SK-N-MC (cell line): Measurements from ENCODE around the gene GLI3.
A peak's percentile ranks its signal among the peaks of the same experiment; 100 is the strongest.

Experiments used
- DNase-seq: peaks from one replicate; pipeline ENCODE4 v3.0.0-alpha.2; 2011; ENCODE audit warnings: low read depth, low spot score
- H3K27ac ChIP-seq: fragments of 200-600 bp; sonication (generic); 2 replicates; pipeline ENCODE4 v1.5.1; 2016; ENCODE audit warnings: mixed run types
- H3K36me3 ChIP-seq: fragments of 200-600 bp; sonication (generic); 2 replicates; pipeline ENCODE4 v1.6.1; 2017; ENCODE audit warnings: antibody characterized with exemption, low read length, mixed read lengths; ENCODE audit not compliant: insufficient read depth
- H3K4me3 ChIP-seq: fragments of 200-600 bp; sonication (generic); 2 replicates; pipeline ENCODE4 v1.5.1; 2016
- H3K9ac ChIP-seq: fragments of 200-600 bp; sonication (generic); 2 replicates; pipeline ENCODE4 v1.8.0; 2017; ENCODE audit warnings: mixed run types, mixed read lengths; ENCODE audit not compliant: insufficient read length
- H3K9me3 ChIP-seq: fragments of 200-600 bp; sonication (generic); 2 replicates; pipeline ENCODE4 v1.6.1; 2017; ENCODE audit warnings: low read depth, mild to moderate bottlenecking, antibody characterized with exemption, low read length, moderate library complexity, mixed read lengths
- EZH2 ChIP-seq: fragments of 200-600 bp; sonication (generic); IDR thresholded peaks from one replicate; pipeline ENCODE4 v1.6.1; 2017; ENCODE audit warnings: antibody characterized with exemption
- FOXP2 ChIP-seq: optimal IDR thresholded peaks from 2 replicates; pipeline ENCODE3; 2011; ENCODE audit warnings: mild to moderate bottlenecking, moderate library complexity; ENCODE audit not compliant: insufficient read depth; ENCODE audit errors: extremely low read length, control extremely low read depth
- POLR2AphosphoS5 ChIP-seq: IDR thresholded peaks from 2 replicates; pipeline ENCODE4 v1.6.1; 2012; ENCODE audit warnings: mild to moderate bottlenecking, low read depth, low read length, borderline replicate concordance

GLI3 gene

DNA sequence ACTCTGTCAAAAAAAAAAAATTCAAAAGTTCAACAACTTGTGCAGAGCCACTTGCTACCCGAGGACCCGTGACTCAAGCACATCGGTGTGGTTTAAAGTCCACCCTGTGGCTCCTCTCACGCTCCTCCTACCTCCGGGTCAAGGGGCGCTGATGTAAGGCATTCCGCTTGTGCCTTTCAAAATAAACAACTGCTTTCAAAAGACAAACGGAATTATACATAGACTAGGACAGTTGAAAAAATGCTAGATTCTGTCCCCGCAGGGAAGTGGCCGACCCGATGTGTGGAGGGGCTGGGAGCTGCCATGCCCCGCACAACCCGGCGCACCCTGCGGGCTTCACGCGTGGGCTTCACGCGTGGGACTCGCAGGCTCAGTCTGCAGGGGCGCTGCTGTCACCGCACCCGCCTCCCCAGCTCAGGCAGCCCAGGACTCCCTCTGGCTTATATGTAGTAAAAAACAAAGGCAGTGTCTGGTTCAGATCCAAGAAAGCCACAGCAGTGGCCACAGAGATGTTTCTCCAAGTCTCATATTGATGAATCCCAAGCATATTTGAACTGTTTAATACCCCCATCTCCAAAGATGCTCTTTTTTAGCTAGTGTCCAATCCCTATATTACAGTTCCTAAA is 294.4 kb downstream of the GLI3 start:
- H3K9me3 ChIP-seq: no peaks in the 10 kb centered on the region
- TF ChIP-seq POLR2AphosphoS5: no peak
- TF ChIP-seq EZH2: no peak
- no peak for TF ChIP-seq FOXP2
- H3K4me3 ChIP-seq: peak overlapping the region; percentile 44
- H3K36me3 ChIP-seq: no peaks in the 10 kb centered on the region
- no peak overlapping the region for H3K27ac ChIP-seq
- DNase-seq: no peak
- no peak overlapping the region for H3K9ac ChIP-seq

DNA sequence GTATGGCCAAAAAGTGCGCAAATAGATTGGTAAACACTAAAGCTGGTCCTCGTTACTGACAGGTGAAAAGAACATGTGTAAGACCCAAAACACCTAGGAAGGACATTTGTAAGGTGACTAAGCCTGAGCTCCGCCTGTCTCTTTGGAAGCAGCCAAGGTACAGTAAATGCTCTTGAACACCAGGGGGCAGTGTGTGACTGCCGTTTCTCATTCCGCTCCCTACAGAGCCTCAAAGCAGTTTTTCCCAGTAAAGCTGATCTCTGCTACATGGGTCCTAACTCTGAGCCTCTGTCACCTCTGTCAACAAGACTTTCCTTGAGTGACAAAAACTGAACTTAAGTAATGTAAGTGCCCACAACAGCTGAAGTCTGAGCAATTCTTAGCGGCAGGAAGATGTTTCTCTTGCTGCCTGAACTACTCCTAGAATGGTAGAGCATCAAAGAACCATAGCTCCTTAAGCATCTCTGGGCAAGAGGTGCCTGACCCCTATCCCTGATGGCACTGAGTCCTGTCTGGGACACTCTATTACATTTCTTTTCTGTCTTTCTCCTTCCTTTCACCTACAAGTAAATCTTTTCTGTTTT is 296.2 kb downstream of the GLI3 start:
- TF ChIP-seq FOXP2 (no peak), EZH2 (no peak), POLR2AphosphoS5 (no peak)
- DNase-seq: no peak
- H3K4me3 ChIP-seq: no peak overlapping the region

DNA sequence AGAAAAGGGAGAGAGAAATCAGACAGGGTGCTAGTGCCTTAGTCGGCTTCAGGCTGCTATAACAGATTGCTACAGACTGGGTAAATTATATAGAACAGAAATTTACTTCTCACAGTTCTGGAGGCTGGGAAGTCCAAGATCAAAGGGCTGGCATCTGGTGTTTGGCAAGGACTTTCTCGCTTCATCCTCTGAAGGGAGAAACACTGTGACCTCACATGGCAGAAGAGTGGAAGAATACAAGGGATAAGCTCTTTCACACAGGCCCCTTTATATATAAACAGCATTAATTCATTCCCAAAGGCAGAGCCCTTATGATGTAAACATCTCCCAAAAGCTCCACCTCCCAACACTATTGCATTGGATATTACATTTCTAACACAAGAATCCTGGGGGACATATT is 298.6 kb downstream of the GLI3 start:
- TF ChIP-seq EZH2: no peak
- TF ChIP-seq POLR2AphosphoS5: no peak
- TF ChIP-seq FOXP2: no peak
- Histone ChIP-seq H3K9ac (no peak overlapping the region), H3K9me3 (no peaks in the 10 kb centered on the region), H3K4me3 (no peak overlapping the region), H3K36me3 (no peaks in the 10 kb centered on the region), H3K27ac (no peak overlapping the region)
- DNase-seq: no peak

More for the DNA sequence above, 296.2 kb downstream of the GLI3 start:
- H3K36me3 ChIP-seq: no peaks in the 10 kb centered on the region
- H3K9me3 ChIP-seq: no peaks in the 10 kb centered on the region
- H3K27ac ChIP-seq: no peak overlapping the region
- H3K9ac ChIP-seq: no peak overlapping the region

DNA sequence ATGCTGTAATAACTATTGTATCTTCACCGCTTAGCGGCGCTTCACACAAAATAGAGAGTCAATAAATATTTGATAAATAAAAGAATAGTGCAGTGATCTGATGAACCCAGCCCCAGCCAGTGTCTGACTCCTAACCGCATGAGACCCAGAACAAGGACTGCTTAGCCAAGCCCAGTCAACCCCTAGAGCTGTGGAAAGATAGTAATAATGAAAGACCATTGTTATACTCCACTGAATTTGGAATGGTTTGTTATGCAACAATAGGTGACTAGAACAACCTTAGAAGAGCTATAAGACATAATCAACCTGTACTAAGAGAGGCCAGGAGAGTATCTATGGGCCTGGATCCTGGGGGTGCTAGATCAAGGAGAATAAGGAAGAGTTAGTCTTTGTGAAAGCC is 303.6 kb downstream of the GLI3 start:
- H3K9me3 ChIP-seq: no peaks in the 10 kb centered on the region
- no peak overlapping the region for H3K27ac ChIP-seq
- H3K9ac ChIP-seq: no peak overlapping the region
- H3K36me3 ChIP-seq: no peaks in the 10 kb centered on the region
- no peak overlapping the region for H3K4me3 ChIP-seq
- TF ChIP-seq POLR2AphosphoS5 (no peak), FOXP2 (no peak), EZH2 (no peak)
- no peak for DNase-seq

- TF ChIP-seq EZH2 (no peak), FOXP2 (no peak), POLR2AphosphoS5 (no peak)
- no peaks in the 10 kb centered on the region for H3K36me3 ChIP-seq
- no peaks in the 10 kb centered on the region for H3K9me3 ChIP-seq
- no peak overlapping the region for H3K27ac ChIP-seq
- no peak overlapping the region for H3K4me3 ChIP-seq
- no peak overlapping the region for H3K9ac ChIP-seq
- DNase-seq: no peak
These were observed 305.8 kb downstream of the GLI3 start for GRCh38 chr7:41931263-41931646.

GRCh38 chr7:41930538-41931262 is 306.3 kb downstream of the GLI3 start:
- Histone ChIP-seq H3K4me3 (no peak overlapping the region), H3K9me3 (no peaks in the 10 kb centered on the region), H3K9ac (no peak overlapping the region), H3K27ac (no peak overlapping the region), H3K36me3 (no peaks in the 10 kb centered on the region)
- TF ChIP-seq FOXP2 (no peak), POLR2AphosphoS5 (no peak), EZH2 (no peak)
- no peak for DNase-seq

GRCh38 chr7:41928781-41929180 is 308.2 kb downstream of the GLI3 start:
- H3K36me3 ChIP-seq: no peaks in the 10 kb centered on the region
- H3K9ac ChIP-seq: no peak overlapping the region
- H3K27ac ChIP-seq: no peak overlapping the region
- no peak for TF ChIP-seq EZH2
- H3K9me3 ChIP-seq: no peaks in the 10 kb centered on the region
- no peak overlapping the region for H3K4me3 ChIP-seq
- no peak for DNase-seq

DNA sequence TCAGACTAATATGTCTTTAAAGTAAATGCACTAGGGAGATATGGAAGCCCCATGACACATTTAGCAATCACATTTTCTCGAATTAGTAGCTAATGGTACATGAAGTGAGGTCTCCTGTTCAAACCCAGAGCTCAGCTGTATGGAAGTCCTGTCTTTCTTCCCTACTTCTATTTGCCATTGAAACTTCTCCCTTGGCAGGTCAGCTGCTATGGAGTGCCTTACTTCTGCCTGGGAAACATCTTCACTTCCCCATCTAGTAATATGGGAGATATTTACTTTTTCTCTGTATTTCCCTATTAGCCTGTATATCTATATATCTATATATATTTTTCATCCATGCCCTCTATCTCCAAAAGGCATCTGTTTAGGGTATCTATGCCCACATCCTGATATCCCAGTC is 308.8 kb downstream of the GLI3 start:
- DNase-seq: no peak
- Histone ChIP-seq H3K4me3 (no peak overlapping the region), H3K9me3 (no peaks in the 10 kb centered on the region), H3K27ac (no peak overlapping the region), H3K9ac (no peak overlapping the region), H3K36me3 (no peaks in the 10 kb centered on the region)
- TF ChIP-seq EZH2 (no peak), POLR2AphosphoS5 (no peak), FOXP2 (no peak)

GRCh38 chr7:41927380-41927779 is 309.6 kb downstream of the GLI3 start:
- H3K36me3 ChIP-seq: no peaks in the 10 kb centered on the region
- no peak for DNase-seq
- no peaks in the 10 kb centered on the region for H3K9me3 ChIP-seq
- no peak for TF ChIP-seq EZH2
- TF ChIP-seq FOXP2: no peak
- no peak for TF ChIP-seq POLR2AphosphoS5
- H3K9ac ChIP-seq: no peak overlapping the region
- no peak overlapping the region for H3K4me3 ChIP-seq
- H3K27ac ChIP-seq: no peak overlapping the region
